ENCODE results near the gene EID2B.

The EID2B gene

GRCh38 chr19:39539165-39539517, 6.5 kb upstream of the EID2B start:
- peak overlapping the region; percentile 78 for H3K4me3 ChIP-seq (replicated peaks; ENCODE audit: low read depth, low read length)
- no peak for DNase-seq (ENCODE audit: extremely low read depth, low read depth)
- no peak for TF ChIP-seq CTCF (IDR thresholded peaks at IDR 0.05; ENCODE audit: low read depth, low read length, missing control alignments)

- no peak for DNase-seq (ENCODE audit: extremely low read depth, low read depth)
- TF ChIP-seq CTCF (IDR thresholded peaks at IDR 0.05; ENCODE audit: low read depth, low read length, missing control alignments), result no peak
Observed at GRCh38 chr19:39533791-39534190, 1.1 kb upstream of the EID2B start.

GRCh38 chr19:39533003-39533512, 406 bp upstream of the EID2B start:
- no peak for DNase-seq (ENCODE audit: extremely low read depth, low read depth)
- H3K4me3 ChIP-seq (replicated peaks; ENCODE audit: low read depth, low read length), result peak overlapping the region; percentile 97
- TF ChIP-seq CTCF (IDR thresholded peaks at IDR 0.05; ENCODE audit: low read depth, low read length, missing control alignments), result no peak

More at GRCh38 chr19:39533791-39534190, 1.1 kb upstream of the EID2B start:
- no peak overlapping the region for H3K4me3 ChIP-seq (replicated peaks; ENCODE audit: low read depth, low read length)

GRCh38 chr19:39531834-39532232, 819 bp downstream of the EID2B start:
- DNase-seq (ENCODE audit: extremely low read depth, low read depth), result no peak
- no peak for TF ChIP-seq CTCF (IDR thresholded peaks at IDR 0.05; ENCODE audit: low read depth, low read length, missing control alignments)
- peak overlapping the region; percentile 97 for H3K4me3 ChIP-seq (replicated peaks; ENCODE audit: low read depth, low read length)

- DNase-seq (ENCODE audit: extremely low read depth, low read depth), result no peak
- no peak overlapping the region for H3K4me3 ChIP-seq (replicated peaks; ENCODE audit: low read depth, low read length)
- no peak for TF ChIP-seq CTCF (IDR thresholded peaks at IDR 0.05; ENCODE audit: low read depth, low read length, missing control alignments)
Observed at GRCh38 chr19:39525205-39525604, 7.4 kb downstream of the EID2B start.

- TF ChIP-seq CTCF (IDR thresholded peaks at IDR 0.05; ENCODE audit: low read depth, low read length, missing control alignments), result no peak
- DNase-seq (ENCODE audit: extremely low read depth, low read depth), result no peak
Observed at GRCh38 chr19:39524495-39524894, 8.2 kb downstream of the EID2B start.

More at GRCh38 chr19:39524495-39524894, 8.2 kb downstream of the EID2B start:
- no peak overlapping the region for H3K4me3 ChIP-seq (replicated peaks; ENCODE audit: low read depth, low read length)
